Gastrocnemius medialis (tissue), 4 donors: ENCODE measurements around the gene THSD4. TPM values are rescaled to one million over a fixed set of nuclear protein-coding genes. Genes with fewer than 3 reads are reported as not detected.

Experiments used
- ATAC-seq, 2 donors: fragments of 150-250 bp; one replicate each; pipeline ENCODE4 v1.9.1; 2016
- DNase-seq, 2 donors: peaks; one replicate each; pipeline ENCODE4 v3.0.0-alpha.2; 2019
- H3K27ac ChIP-seq, 4 donors: fragments of 200-600 bp; sonication (generic); 1 replicate in 1 of 4; 2 replicates in 3 of 4; pipeline ENCODE4 v1.5.1; 2016 to 2018; ENCODE audit warnings: mild to moderate bottlenecking in 2 of 4, moderate library complexity in 1 of 4
- H3K27me3 ChIP-seq, 3 donors: fragments of 200-600 bp; sonication (generic) in 2 of 3; 1 replicate in 1 of 3; 2 replicates in 2 of 3; pipeline versions ENCODE4 v1.5.1 to v1.6.0; 2016 to 2019; ENCODE audit warnings: mild to moderate bottlenecking in 1 of 3, moderate library complexity in 1 of 3
- H3K36me3 ChIP-seq, 2 donors: fragments of 200-600 bp; sonication (generic) in 1 of 2; one replicate each; pipeline ENCODE4 v1.5.1; 2017 to 2018
- H3K4me1 ChIP-seq, 2 donors: fragments of 200-600 bp; sonication (generic) in 1 of 2; one replicate each; pipeline ENCODE4 v1.5.1; 2016 to 2017; ENCODE audit warnings: mild to moderate bottlenecking in 2 of 2
- H3K4me3 ChIP-seq, 4 donors: fragments of 200-600 bp; sonication (generic) in 3 of 4; 1 replicate in 1 of 4; 2 replicates in 3 of 4; pipeline ENCODE4 v1.5.1; 2016 to 2019; ENCODE audit warnings: mild to moderate bottlenecking in 2 of 4
- H3K9me3 ChIP-seq, 3 donors: fragments of 200-600 bp; sonication (generic) in 2 of 3; 1 replicate in 1 of 3; 2 replicates in 2 of 3; pipeline ENCODE4 v1.5.1; 2016 to 2019
- CTCF ChIP-seq, 5 experiments: fragments of 450-650 bp in 3 of 5; fragments of 200-600 bp in 2 of 5; sonication (generic) in 2 of 5; IDR thresholded peaks in 4 of 5; conservative IDR thresholded peaks in 1 of 5; 1 replicate in 4 of 5; 2 replicates in 1 of 5; pipeline ENCODE4 v1.5.1; 2016 to 2019; ENCODE audit warnings: antibody characterized with exemption in 5 of 5, mild to moderate bottlenecking in 3 of 5, moderate library complexity in 3 of 5
- POLR2A ChIP-seq, 2 donors: fragments of 450-650 bp; IDR thresholded peaks; one replicate each; pipeline ENCODE4 v1.6.1; 2017; ENCODE audit warnings: antibody characterized with exemption in 2 of 2, mild to moderate bottlenecking in 2 of 2, moderate library complexity in 2 of 2
- in situ Hi-C, 4 donors: fragments of 200-750 bp; cut with MboI; loops; one replicate each; pipeline versions ENCODE4 v1.15.0 to v1.8.0; 2017; ENCODE audit warnings: low sequenced_read_pairs in 4 of 4
- intact Hi-C: fragments of 100-400 bp; cut with DNase I; formaldehyde crosslinking; loops from one replicate; pipeline ENCODE4 v1.15.1; 2023; ENCODE audit warnings: low total_unique reads
- total RNA-seq, 4 donors: library from RNA; depleted of rRNA; stranded (reverse); fragments of >200 nt; gene quantifications; one replicate each; pipeline versions ENCODE4 v1.1.0 to v1.2.3, GENCODE V29; 2016

THSD4 gene
- total RNA-seq, 4 donors from 2014 or later: 0.35 to 3.1 (median 0.60) TPM

- intact Hi-C loops (no loop called here), in situ Hi-C loops (no loop called here)
- ATAC-seq: no peak
- Histone ChIP-seq H3K36me3 (no peaks in the 10 kb centered on the region), H3K27me3 (no peaks in the 10 kb centered on the region), H3K4me3 (no peak overlapping the region), H3K27ac (no peak overlapping the region), H3K4me1 (no peaks in the 10 kb centered on the region), H3K9me3 (no peaks in the 10 kb centered on the region)
- TF ChIP-seq POLR2A (IDR thresholded peaks at IDR 0.05) (no peak), CTCF (IDR thresholded peaks at IDR 0.05 in 4 of 5, conservative IDR thresholded peaks at IDR 0.05 in 1 of 5) (no peak)
- DNase-seq: no peak
Observed at GRCh38 chr15:71626596-71627088, 511.4 kb downstream of the THSD4 start.

- no peak for TF ChIP-seq CTCF (IDR thresholded peaks at IDR 0.05 in 4 of 5, conservative IDR thresholded peaks at IDR 0.05 in 1 of 5)
- TF ChIP-seq POLR2A (IDR thresholded peaks at IDR 0.05): no peak
- Histone ChIP-seq H3K36me3 (no peaks in the 10 kb centered on the region), H3K4me3 (no peak overlapping the region), H3K9me3 (no peaks in the 10 kb centered on the region), H3K27me3 (no peaks in the 10 kb centered on the region), H3K4me1 (no peaks in the 10 kb centered on the region), H3K27ac (no peak overlapping the region)
- intact Hi-C loops (no loop called here), in situ Hi-C loops (no loop called here)
- DNase-seq (no peak), ATAC-seq (no peak)
Observed at GRCh38 chr15:71627188-71627587, 511.9 kb downstream of the THSD4 start.

GRCh38 chr15:71627604-71628003 lies 512.3 kb downstream of the THSD4 start:
- no peak overlapping the region for H3K4me3 ChIP-seq
- no peak for ATAC-seq

GRCh38 chr15:71628988-71629770 lies 513.9 kb downstream of the THSD4 start:
- intact Hi-C loops (no loop called here), in situ Hi-C loops (no loop called here)
- Histone ChIP-seq H3K27me3 (no peaks in the 10 kb centered on the region), H3K9me3 (no peaks in the 10 kb centered on the region), H3K27ac (no peak overlapping the region), H3K4me3 (no peak overlapping the region), H3K4me1 (no peaks in the 10 kb centered on the region), H3K36me3 (no peaks in the 10 kb centered on the region)
- no peak for TF ChIP-seq CTCF (IDR thresholded peaks at IDR 0.05 in 4 of 5, conservative IDR thresholded peaks at IDR 0.05 in 1 of 5)
- no peak for DNase-seq
- ATAC-seq: no peak

More at GRCh38 chr15:71627604-71628003, 512.3 kb downstream of the THSD4 start:
- no peaks in the 10 kb centered on the region for H3K4me1 ChIP-seq
- TF ChIP-seq POLR2A (IDR thresholded peaks at IDR 0.05): no peak
- TF ChIP-seq CTCF (IDR thresholded peaks at IDR 0.05 in 4 of 5, conservative IDR thresholded peaks at IDR 0.05 in 1 of 5): no peak
- H3K27ac ChIP-seq: no peak overlapping the region
- H3K36me3 ChIP-seq: no peaks in the 10 kb centered on the region
- no peak for DNase-seq
- in situ Hi-C loops (no loop called here), intact Hi-C loops (no loop called here)
- H3K27me3 ChIP-seq: no peaks in the 10 kb centered on the region
- H3K9me3 ChIP-seq: no peaks in the 10 kb centered on the region
